Tibial nerve (tissue), 4 donors: ENCODE measurements around the gene SH3BP1.

ENCODE experiments used
- CTCF ChIP-seq, 5 experiments: fragments of 200-600 bp in 3 of 5; fragments of 450-650 bp in 2 of 5; sonication (generic) in 3 of 5; IDR thresholded peaks; one replicate each; pipeline ENCODE4 v1.5.1; 2016 to 2019; ENCODE audit warnings: antibody characterized with exemption in 5 of 5, mild to moderate bottlenecking in 3 of 5, moderate library complexity in 2 of 5
- EP300 ChIP-seq, 2 donors: sonication (generic); formaldehyde crosslinking; IDR thresholded peaks; one replicate each; pipeline ENCODE4 v1.6.1; 2017; ENCODE audit warnings: antibody characterized with exemption in 2 of 2, mild to moderate bottlenecking in 1 of 2
- POLR2A ChIP-seq, 2 donors: fragments of 450-650 bp; IDR thresholded peaks; one replicate each; pipeline ENCODE4 v1.6.1; 2017; ENCODE audit warnings: antibody characterized with exemption in 2 of 2, mild to moderate bottlenecking in 2 of 2, moderate library complexity in 2 of 2

GRCh38 chr22:37631448-37632173 is 7.9 kb upstream of the SH3BP1 start:
- TF ChIP-seq POLR2A (IDR thresholded peaks at IDR 0.05) (no peak), CTCF (IDR thresholded peaks at IDR 0.05) (no peak), EP300 (IDR thresholded peaks at IDR 0.05) (no peak)
